H9 (cell line): ENCODE data around the gene BCKDHA. TPM values are rescaled to one million over a fixed set of nuclear protein-coding genes. Genes with fewer than 3 reads are reported as not detected.
A peak's percentile ranks its signal among the peaks of the same experiment; 100 is the strongest.

Experiments used
- DNase-seq: peaks from one replicate; pipeline ENCODE4 v3.0.0-alpha.2; 2017
- H2AFZ ChIP-seq: one replicate; pipeline ENCODE4 v1.6.1; 2013; ENCODE audit warnings: mild to moderate bottlenecking, low read length, control low read depth, moderate library complexity
- H2AK5ac ChIP-seq: 2 replicates; pipeline ENCODE4 v1.6.1; 2013; ENCODE audit warnings: low read length, control low read depth, mixed read lengths; ENCODE audit not compliant: insufficient read length
- H2BK120ac ChIP-seq: one replicate; pipeline ENCODE4 v1.6.1; 2013; ENCODE audit warnings: low read depth, mild to moderate bottlenecking, low read length, control low read depth, inconsistent platforms; ENCODE audit not compliant: poor library complexity, severe bottlenecking
- H2BK12ac ChIP-seq: 2 replicates; pipeline ENCODE4 v1.6.1; 2013; ENCODE audit warnings: low read length, control low read depth, mixed read lengths, low read depth; ENCODE audit not compliant: insufficient read length
- H2BK15ac ChIP-seq: 2 replicates; pipeline ENCODE4 v1.6.1; 2013; ENCODE audit warnings: low read depth, low read length, control low read depth
- H2BK20ac ChIP-seq: one replicate; pipeline ENCODE4 v1.6.1; 2013; ENCODE audit warnings: low read depth, mild to moderate bottlenecking, low read length, control low read depth, inconsistent platforms; ENCODE audit not compliant: poor library complexity, severe bottlenecking
- H2BK5ac ChIP-seq: 2 replicates; pipeline ENCODE4 v1.6.1; 2013; ENCODE audit warnings: low read length, control low read depth, mixed read lengths; ENCODE audit not compliant: insufficient read length
- H3K14ac ChIP-seq: 2 replicates; pipeline ENCODE4 v1.6.1; 2013; ENCODE audit warnings: low read length, control low read depth; ENCODE audit not compliant: insufficient read depth
- H3K18ac ChIP-seq: 2 replicates; pipeline ENCODE4 v1.6.1; 2013; ENCODE audit warnings: low read depth, mild to moderate bottlenecking, mixed read lengths, low read length, control low read depth; ENCODE audit not compliant: insufficient read length
- H3K23ac ChIP-seq: 2 replicates; pipeline ENCODE4 v1.6.1; 2013; ENCODE audit warnings: low read length, control low read depth, mixed read lengths, low read depth; ENCODE audit not compliant: insufficient read length
- H3K23me2 ChIP-seq: 2 replicates; pipeline ENCODE4 v1.6.1; 2013; ENCODE audit warnings: low read depth, mild to moderate bottlenecking, mixed read lengths, low read length, control low read depth; ENCODE audit not compliant: insufficient read length, poor library complexity, severe bottlenecking
- H3K27ac ChIP-seq: 2 replicates; pipeline ENCODE4 v1.5.1; 2013; ENCODE audit warnings: low read length, control low read depth, mixed read lengths, low read depth; ENCODE audit not compliant: insufficient read length
- H3K27me3 ChIP-seq: 2 replicates; pipeline ENCODE4 v1.6.1; 2013; ENCODE audit warnings: low read length, control low read depth, inconsistent platforms; ENCODE audit not compliant: insufficient read depth
- H3K4ac ChIP-seq: 2 replicates; pipeline ENCODE4 v1.6.1; 2013; ENCODE audit warnings: low read depth, mild to moderate bottlenecking, control low read depth, inconsistent platforms, low read length, moderate library complexity
- H3K4me1 ChIP-seq: 2 replicates; pipeline ENCODE4 v1.6.1; 2013; ENCODE audit warnings: low read length, control low read depth, inconsistent platforms; ENCODE audit not compliant: insufficient read depth
- H3K4me2 ChIP-seq: 2 replicates; pipeline ENCODE4 v1.6.1; 2013; ENCODE audit warnings: low read length, control low read depth, mixed read lengths; ENCODE audit not compliant: insufficient read length, insufficient read depth
- H3K56ac ChIP-seq: 2 replicates; pipeline ENCODE4 v1.6.1; 2013; ENCODE audit warnings: low read depth, mild to moderate bottlenecking, mixed read lengths, low read length, control low read depth; ENCODE audit not compliant: insufficient read length
- H3K79me1 ChIP-seq: 2 replicates; pipeline ENCODE4 v1.6.1; 2013; ENCODE audit warnings: low read depth, mild to moderate bottlenecking, moderate library complexity, low read length, control low read depth, inconsistent platforms; ENCODE audit not compliant: insufficient read depth, poor library complexity, severe bottlenecking
- H3K79me2 ChIP-seq: 2 replicates; pipeline ENCODE4 v1.6.1; 2013; ENCODE audit warnings: low read length, control low read depth, inconsistent platforms; ENCODE audit not compliant: insufficient read depth
- H3K9ac ChIP-seq: 2 replicates; pipeline ENCODE4 v1.6.1; 2013; ENCODE audit warnings: low read length, control low read depth, mixed read lengths; ENCODE audit not compliant: insufficient read length; ENCODE audit errors: extremely low read depth
- H3K9me3 ChIP-seq: one replicate; pipeline ENCODE4 v1.6.1; 2013; ENCODE audit warnings: low read depth, low read length, inconsistent platforms; ENCODE audit not compliant: control insufficient read depth
- H3T11ph ChIP-seq: one replicate; pipeline ENCODE4 v1.6.1; 2013; ENCODE audit warnings: mild to moderate bottlenecking, low read length, control low read depth, inconsistent platforms
- H4K20me1 ChIP-seq: one replicate; pipeline ENCODE4 v1.6.1; 2013; ENCODE audit not compliant: control insufficient read depth, insufficient read length, insufficient read depth
- H4K5ac ChIP-seq: 2 replicates; pipeline ENCODE4 v1.6.1; 2013; ENCODE audit warnings: low read depth, mild to moderate bottlenecking, mixed read lengths, low read length, control low read depth; ENCODE audit not compliant: insufficient read length
- H4K8ac ChIP-seq: replicated peaks from 2 replicates; pipeline ENCODE4 v1.6.1; 2013; ENCODE audit warnings: low read length, control low read depth, mixed read lengths, low read depth; ENCODE audit not compliant: insufficient read length
- H4K91ac ChIP-seq: 2 replicates; pipeline ENCODE4 v1.6.1; 2013; ENCODE audit warnings: low read depth, mild to moderate bottlenecking, moderate library complexity, mixed read lengths, low read length, control low read depth; ENCODE audit not compliant: insufficient read length
- H3K27ac Mint-ChIP-seq, 3 experiments: 2 replicates in 2 of 3; 3 replicates in 1 of 3; pipeline ENCODE4 v1.8.0; 2020 to 2021; ENCODE audit warnings: mixed read lengths in 3 of 3, mild to moderate bottlenecking in 1 of 3, moderate library complexity in 1 of 3
- H3K27me3 Mint-ChIP-seq: 2 replicates; pipeline ENCODE4 v1.8.0; 2021; ENCODE audit warnings: low read depth, mild to moderate bottlenecking, moderate library complexity, mixed read lengths
- H3K36me3 Mint-ChIP-seq, 3 experiments: 2 replicates in 2 of 3; 3 replicates in 1 of 3; pipeline ENCODE4 v1.8.0; 2020 to 2021; ENCODE audit warnings: low read depth in 3 of 3, mixed read lengths in 3 of 3; ENCODE audit not compliant: insufficient read depth in 1 of 3
- H3K4me1 Mint-ChIP-seq, 2 experiments: 2 replicates each; pipeline ENCODE4 v1.8.0; 2020; ENCODE audit warnings: mixed read lengths in 2 of 2
- H3K4me3 Mint-ChIP-seq, 2 experiments: 2 replicates in 1 of 2; 3 replicates in 1 of 2; pipeline ENCODE4 v1.8.0; 2020 to 2021; ENCODE audit warnings: mild to moderate bottlenecking in 2 of 2, mixed read lengths in 2 of 2, moderate library complexity in 1 of 2
- H3K9me3 Mint-ChIP-seq, 2 experiments: 2 replicates in 1 of 2; 3 replicates in 1 of 2; pipeline ENCODE4 v1.8.0; 2020; ENCODE audit warnings: mild to moderate bottlenecking in 2 of 2, mixed read lengths in 2 of 2, moderate library complexity in 1 of 2
- CTCF ChIP-seq: fragments of 200-600 bp; sonication (generic); conservative IDR thresholded peaks from 3 replicates; pipeline ENCODE4 v1.8.0; 2021; ENCODE audit warnings: antibody characterized with exemption, mild to moderate bottlenecking
- WGBS: extraction: QIAGEN DNeasy Blood & Tissue Kit; methylation state at CpG from one replicate; pipeline ENCODE4 v1.1.7; 2013; ENCODE audit warnings: missing lambda C conversion rate, low lambda C conversion rate, mixed read lengths; ENCODE audit not compliant: insufficient read length; ENCODE audit errors: extremely low coverage; 5-methylcytosine and 5-hydroxymethylcytosine counted together
- total RNA-seq: library from RNA; stranded (reverse); gene quantifications from 2 replicates; pipeline ENCODE4 v1.2.1, GENCODE V29; 2021

The BCKDHA gene
- total RNA-seq, 1 experiment from 2014 or later: 21.1 TPM

GRCh38 chr19:41355035-41355434 is 42.6 kb upstream of the BCKDHA start:
- H3K23me2 ChIP-seq: peaks cover 26% of the 10 kb centered on the region
- no peak overlapping the region for H4K8ac ChIP-seq
- H3K56ac ChIP-seq: no peak overlapping the region
- no peak overlapping the region for H4K91ac ChIP-seq
- H3T11ph ChIP-seq: no peak overlapping the region
- peaks cover 0 to 10% (median 2%) of the 10 kb centered on the region in 3 experiments; a peak in 4 of 7 replicates for H3K36me3 Mint-ChIP-seq
- WGBS: no CpG with 5 or more reads among the region's 1 CpG
- H4K20me1 ChIP-seq: no peaks in the 10 kb centered on the region
- H3K4me3 Mint-ChIP-seq: peak overlapping the region; percentile 1 to 16; a peak in 3 of 5 replicates
- TF ChIP-seq CTCF: no peak
- no peak overlapping the region for H2BK12ac ChIP-seq
- no peak overlapping the region for H3K27ac Mint-ChIP-seq
- no peak overlapping the region for H2BK120ac ChIP-seq
- peaks cover 21 to 22% of the 10 kb centered on the region in 2 experiments for H3K4me1 Mint-ChIP-seq
- no peak overlapping the region for H2BK20ac ChIP-seq
- DNase-seq: no peak
- H3K4me2 ChIP-seq: no peak overlapping the region
- H3K23ac ChIP-seq: no peak overlapping the region
- H3K14ac ChIP-seq: no peak overlapping the region
- H2BK15ac ChIP-seq: no peak overlapping the region
- no peaks in the 10 kb centered on the region; the same call in 1 of the 2 replicates for H3K4me1 ChIP-seq
- H3K9ac ChIP-seq: no peak overlapping the region
- H2BK5ac ChIP-seq: no peak overlapping the region
- H3K27ac ChIP-seq: no peak overlapping the region
- H2AK5ac ChIP-seq: no peak overlapping the region
- H3K27me3 Mint-ChIP-seq: peaks cover 38% of the 10 kb centered on the region
- H2AFZ ChIP-seq: no peak overlapping the region
- no peaks in the 10 kb centered on the region for H3K79me1 ChIP-seq
- H3K18ac ChIP-seq: no peak overlapping the region
- peaks cover 10% of the 10 kb centered on the region; the same call in 1 of the 2 replicates for H3K27me3 ChIP-seq
- no peaks in the 10 kb centered on the region for H3K9me3 ChIP-seq
- no peak overlapping the region for H3K4ac ChIP-seq
- H3K9me3 Mint-ChIP-seq: no peaks in the 10 kb centered on the region; a peak in 1 of 5 replicates
- no peaks in the 10 kb centered on the region for H3K79me2 ChIP-seq
- H4K5ac ChIP-seq: no peak overlapping the region
